Spleen (tissue), 7 donors: ENCODE data around the gene ZMIZ1.
A peak's percentile ranks its signal among the peaks of the same experiment; 100 is the strongest.

ENCODE experiments used
- CTCF ChIP-seq, 11 experiments: fragments of 200-600 bp in 7 of 11; fragments of 450-650 bp in 4 of 11; sonication (generic) in 4 of 11; IDR thresholded peaks in 8 of 11; conservative IDR thresholded peaks in 3 of 11; 1 replicate in 7 of 11; 2 replicates in 4 of 11; pipeline versions ENCODE4 v1.4.0 to v1.8.0; 2016 to 2021; ENCODE audit warnings: antibody characterized with exemption in 11 of 11, inconsistent platforms in 4 of 11, mild to moderate bottlenecking in 1 of 11
- POLR2AphosphoS5 ChIP-seq, 3 donors: sonication (generic); formaldehyde crosslinking; IDR thresholded peaks; one replicate each; pipeline ENCODE4 v1.5.1; 2017; ENCODE audit warnings: antibody characterized with exemption in 3 of 3
- donor health status: DM: no; HTN: no; CAD: no; lungs with moderate emphysema.
- donor health status: DM: no; HTN: no; CAD: no.
- donor health status: DM: no; HTN: no; CAD: no.

DNA sequence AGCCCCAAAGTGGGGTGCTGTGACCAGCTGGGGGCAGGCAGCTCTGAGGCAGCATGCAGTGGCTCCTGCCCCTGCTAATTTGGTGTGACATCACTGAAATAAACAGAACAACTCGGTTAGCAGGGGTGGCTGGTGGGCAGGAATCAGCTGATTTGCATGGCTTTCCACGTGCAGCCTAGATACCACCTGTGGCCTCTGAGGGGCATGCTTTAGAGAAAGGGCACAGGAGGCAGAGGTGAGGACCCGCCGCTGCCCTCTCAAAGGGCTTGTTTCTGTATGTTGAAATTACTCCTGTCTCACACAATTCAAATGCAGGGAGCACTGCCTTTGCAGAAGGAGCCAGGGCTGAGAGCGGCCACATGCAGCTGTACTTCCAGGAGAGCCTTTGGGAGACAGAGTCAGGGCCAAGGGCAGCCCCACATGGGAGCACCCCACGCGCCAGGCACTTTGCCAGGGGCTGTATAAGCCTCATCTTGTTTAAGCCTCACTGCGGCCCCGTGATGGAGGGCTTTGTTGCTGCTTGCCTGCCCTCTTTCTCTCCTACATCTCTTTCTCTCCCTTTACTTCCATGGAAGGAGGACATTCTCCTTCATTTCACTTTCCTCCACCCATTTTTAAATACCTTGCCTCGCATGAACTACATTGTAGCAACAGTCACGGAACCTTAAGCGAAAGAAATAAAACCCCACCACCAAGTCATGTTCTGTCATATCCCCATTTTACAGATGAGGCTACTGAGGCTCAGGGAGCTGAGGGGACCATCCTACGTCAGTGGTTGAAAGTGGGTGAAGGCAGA, 137.7 kb downstream of the ZMIZ1 start:
- TF ChIP-seq CTCF (IDR thresholded peaks at IDR 0.05 in 8 of 11, conservative IDR thresholded peaks at IDR 0.05 in 3 of 11) (no peak), POLR2AphosphoS5 (IDR thresholded peaks at IDR 0.05) (peak in 2 of 3 donors; percentile 8 to 20)
